GM13976 (cell line): ENCODE results near the gene LTB4R.

Source experiments
- DNase-seq: peaks from one replicate; pipeline ENCODE4 v3.0.0; 2012; ENCODE audit warnings: low spot score
- CTCF ChIP-seq: IDR thresholded peaks from 2 replicates; pipeline ENCODE4 v1.5.1; 2012; ENCODE audit warnings: borderline replicate concordance, mild to moderate bottlenecking; ENCODE audit not compliant: insufficient read depth; ENCODE audit errors: extremely low read depth, missing control alignments, control extremely low read depth
- in situ Hi-C: fragments of 300-500 bp; cut with MboI; formaldehyde crosslinking; loops from one replicate; pipeline ENCODE4 v1.12.0; 2022; ENCODE audit warnings: low sequenced_read_pairs, mixed read lengths, inconsistent platforms; ENCODE audit not compliant: unreplicated experiment

Gene LTB4R

GRCh38 chr14:24321212-24321975 lies 10.1 kb downstream of the LTB4R start:
- in situ Hi-C loops, result loop anchor here (5.0 kb wide), 1 partner anchor 116 kb away; no protein-coding TSS in a partner anchor
- no peak for DNase-seq
- no peak for TF ChIP-seq CTCF

- in situ Hi-C loops, result loop anchor here (5.0 kb wide), 1 partner anchor 115 kb away; no protein-coding TSS in a partner anchor
- no peak for TF ChIP-seq CTCF
- DNase-seq, result no peak
Measured at GRCh38 chr14:24322672-24323071, 11.4 kb downstream of the LTB4R start.

GRCh38 chr14:24323341-24323740 lies 12.0 kb downstream of the LTB4R start:
- in situ Hi-C loops, result loop anchor here (5.0 kb wide), 1 partner anchor 114 kb away; no protein-coding TSS in a partner anchor
- no peak for TF ChIP-seq CTCF
- DNase-seq, result no peak

GRCh38 chr14:24324024-24324423 lies 12.7 kb downstream of the LTB4R start:
- in situ Hi-C loops, result loop anchor here (5.0 kb wide), 1 partner anchor 113 kb away; no protein-coding TSS in a partner anchor
- TF ChIP-seq CTCF, result no peak
- DNase-seq, result no peak

GRCh38 chr14:24325041-24325530 lies 13.8 kb downstream of the LTB4R start:
- in situ Hi-C loops, result loop anchor here (25.0 kb wide), 1 partner anchor 362 kb away; no protein-coding TSS in a partner anchor
- TF ChIP-seq CTCF, result no peak
- DNase-seq, result no peak

GRCh38 chr14:24325963-24326362 lies 14.7 kb downstream of the LTB4R start:
- DNase-seq, result no peak
- no peak for TF ChIP-seq CTCF
- in situ Hi-C loops, result loop anchor here (25.0 kb wide), 1 partner anchor 361 kb away; no protein-coding TSS in a partner anchor
